ENCODE results near the gene CYGB. TPM values are rescaled to one million over a fixed set of nuclear protein-coding genes. Genes with fewer than 3 reads are reported as not detected.

Gene CYGB
- total and polyA plus RNA-seq, 2 of the 13 experiments (the other 11 are each of a cell fraction or from before 2014, with no cell fraction given), result 18.9 to 27.1 TPM

- TF ChIP-seq FOXP4 (CRISPR knock-in tag; IDR thresholded peaks at IDR 0.05) (0 out of 2 replicates have a peak, but pooled peaks have one; percentile 36), ZNF441 (CRISPR knock-in tag; IDR thresholded peaks at IDR 0.05; ENCODE audit: borderline replicate concordance) (peak; percentile 65; the same call in 1 of the 2 replicates), HOXA9 (CRISPR knock-in tag; IDR thresholded peaks at IDR 0.05; ENCODE audit: borderline replicate concordance) (no peak), ZNF574 (CRISPR knock-in tag; IDR thresholded peaks at IDR 0.05) (peak; percentile 54), EP300 (IDR thresholded peaks at IDR 0.05; ENCODE audit: low read depth in 2 of 2, low read length in 2 of 2) (no peak), EP300 (CRISPR knock-in tag; IDR thresholded peaks at IDR 0.05; ENCODE audit: borderline replicate concordance) (peak; percentile 52; the same call in 1 of the 2 replicates), MEIS2 (CRISPR knock-in tag; IDR thresholded peaks at IDR 0.05) (no peak), ZNF124 (CRISPR knock-in tag; IDR thresholded peaks at IDR 0.05) (peak; percentile 82; the same call in 1 of the 2 replicates), GRHL1 (CRISPR knock-in tag; conservative IDR thresholded peaks at IDR 0.05) (no peak), TGIF2 (CRISPR knock-in tag; IDR thresholded peaks at IDR 0.05) (0 out of 2 replicates have a peak, but pooled peaks have one; percentile 13), BRD4 (CRISPR knock-in tag; IDR thresholded peaks at IDR 0.05) (no peak), CEBPG (CRISPR knock-in tag; IDR thresholded peaks at IDR 0.05) (0 out of 2 replicates have a peak, but pooled peaks have one; percentile 26), TBP (CRISPR knock-in tag; IDR thresholded peaks at IDR 0.05) (no peak), ZBTB44 (CRISPR knock-in tag; IDR thresholded peaks at IDR 0.05) (no peak), ZNF296 (CRISPR knock-in tag; conservative IDR thresholded peaks at IDR 0.05) (no peak), ZNF251 (CRISPR knock-in tag; IDR thresholded peaks at IDR 0.05) (no peak), ZNF724P (CRISPR knock-in tag; IDR thresholded peaks at IDR 0.05; ENCODE audit: borderline replicate concordance) (0 out of 2 replicates have a peak, but pooled peaks have one; percentile 39), PAWR (CRISPR knock-in tag; IDR thresholded peaks at IDR 0.05; ENCODE audit: borderline replicate concordance) (no peak)
- TF ChIP-seq, protein P1, sequence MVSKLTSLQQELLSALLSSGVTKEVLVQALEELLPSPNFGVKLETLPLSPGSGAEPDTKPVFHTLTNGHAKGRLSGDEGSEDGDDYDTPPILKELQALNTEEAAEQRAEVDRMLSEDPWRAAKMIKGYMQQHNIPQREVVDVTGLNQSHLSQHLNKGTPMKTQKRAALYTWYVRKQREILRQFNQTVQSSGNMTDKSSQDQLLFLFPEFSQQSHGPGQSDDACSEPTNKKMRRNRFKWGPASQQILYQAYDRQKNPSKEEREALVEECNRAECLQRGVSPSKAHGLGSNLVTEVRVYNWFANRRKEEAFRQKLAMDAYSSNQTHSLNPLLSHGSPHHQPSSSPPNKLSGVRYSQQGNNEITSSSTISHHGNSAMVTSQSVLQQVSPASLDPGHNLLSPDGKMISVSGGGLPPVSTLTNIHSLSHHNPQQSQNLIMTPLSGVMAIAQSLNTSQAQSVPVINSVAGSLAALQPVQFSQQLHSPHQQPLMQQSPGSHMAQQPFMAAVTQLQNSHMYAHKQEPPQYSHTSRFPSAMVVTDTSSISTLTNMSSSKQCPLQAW (CRISPR knock-in tag; IDR thresholded peaks at IDR 0.05), result peak; percentile 49
Observed at GRCh38 chr17:76506408-76507345, 30.8 kb downstream of the CYGB start (continued).
